Adipocyte (in vitro differentiated cells): ENCODE data around the gene IGFBP2.

ENCODE experiments used
- DNase-seq: peaks from one replicate; pipeline ENCODE4 v3.0.0-alpha.2; 2015; ENCODE audit warnings: low read depth
- H3K27me3 ChIP-seq: replicated peaks from 2 replicates; pipeline ENCODE4 v1.7.0; 2013; ENCODE audit warnings: mild to moderate bottlenecking, low read length, moderate library complexity; ENCODE audit not compliant: control insufficient read depth, insufficient read depth
- H3K36me3 ChIP-seq: 2 replicates; pipeline ENCODE4 v1.7.0; 2013; ENCODE audit warnings: low read length, mild to moderate bottlenecking, moderate library complexity; ENCODE audit not compliant: control insufficient read depth, insufficient read depth, severe bottlenecking
- H3K4me1 ChIP-seq: 2 replicates; pipeline ENCODE4 v1.7.0; 2013; ENCODE audit warnings: mild to moderate bottlenecking, low read length, moderate library complexity; ENCODE audit not compliant: control insufficient read depth, insufficient read depth
- H3K4me3 ChIP-seq: 2 replicates; pipeline ENCODE4 v1.7.0; 2013; ENCODE audit warnings: mild to moderate bottlenecking, low read length, moderate library complexity
- H3K9ac ChIP-seq: 2 replicates; pipeline ENCODE4 v1.7.0; 2013; ENCODE audit warnings: mild to moderate bottlenecking, low read length, moderate library complexity
- H3K9me3 ChIP-seq: 2 replicates; pipeline ENCODE4 v1.7.0; 2013; ENCODE audit warnings: mild to moderate bottlenecking, low read length, moderate library complexity; ENCODE audit not compliant: control insufficient read depth

IGFBP2 gene

GRCh38 chr2:216648105-216648504, 14.9 kb downstream of the IGFBP2 start:
- H3K9ac ChIP-seq, result no peak overlapping the region
- H3K4me1 ChIP-seq, result peaks cover 32% of the 10 kb centered on the region
- no peaks in the 10 kb centered on the region for H3K9me3 ChIP-seq
- no peaks in the 10 kb centered on the region for H3K36me3 ChIP-seq
- peaks cover 3% of the 10 kb centered on the region for H3K27me3 ChIP-seq
- DNase-seq, result peak; percentile 69
- H3K4me3 ChIP-seq, result no peak overlapping the region

- Histone ChIP-seq H3K36me3 (no peaks in the 10 kb centered on the region), H3K27me3 (no peaks in the 10 kb centered on the region), H3K4me3 (no peak overlapping the region), H3K4me1 (peaks cover 39% of the 10 kb centered on the region), H3K9ac (no peak overlapping the region), H3K9me3 (no peaks in the 10 kb centered on the region)
- DNase-seq, result no peak
These were observed 16.4 kb downstream of the IGFBP2 start for GRCh38 chr2:216649574-216649973.

- peaks cover 41% of the 10 kb centered on the region for H3K4me1 ChIP-seq
- H3K36me3 ChIP-seq, result no peaks in the 10 kb centered on the region
These were observed 17.5 kb downstream of the IGFBP2 start for GRCh38 chr2:216650626-216651257.

GRCh38 chr2:216651351-216651881, 18.2 kb downstream of the IGFBP2 start:
- no peak overlapping the region for H3K4me3 ChIP-seq
- no peaks in the 10 kb centered on the region for H3K27me3 ChIP-seq
- no peaks in the 10 kb centered on the region for H3K36me3 ChIP-seq
- H3K9me3 ChIP-seq, result no peaks in the 10 kb centered on the region
- no peak overlapping the region for H3K9ac ChIP-seq
- peak; percentile 95 for DNase-seq
- H3K4me1 ChIP-seq, result peaks cover 41% of the 10 kb centered on the region

More at GRCh38 chr2:216650626-216651257, 17.5 kb downstream of the IGFBP2 start:
- no peaks in the 10 kb centered on the region for H3K27me3 ChIP-seq
- no peak overlapping the region for H3K9ac ChIP-seq
- H3K9me3 ChIP-seq, result no peaks in the 10 kb centered on the region
- no peak for DNase-seq
- H3K4me3 ChIP-seq, result no peak overlapping the region

- Histone ChIP-seq H3K27me3 (peaks cover 5% of the 10 kb centered on the region), H3K4me3 (no peak overlapping the region), H3K9ac (peak overlapping the region; percentile 20), H3K4me1 (peaks cover 41% of the 10 kb centered on the region), H3K36me3 (no peaks in the 10 kb centered on the region), H3K9me3 (no peaks in the 10 kb centered on the region)
- DNase-seq, result no peak
These were observed 19.3 kb downstream of the IGFBP2 start for GRCh38 chr2:216652566-216652965.

GRCh38 chr2:216653093-216653799, 20.0 kb downstream of the IGFBP2 start:
- peak; percentile 54 for DNase-seq
- H3K27me3 ChIP-seq, result peaks cover 5% of the 10 kb centered on the region
- H3K9ac ChIP-seq, result peak overlapping the region; percentile 20
- H3K9me3 ChIP-seq, result no peaks in the 10 kb centered on the region
- H3K4me1 ChIP-seq, result peaks cover 38% of the 10 kb centered on the region
- H3K36me3 ChIP-seq, result no peaks in the 10 kb centered on the region
- H3K4me3 ChIP-seq, result no peak overlapping the region

- H3K27me3 ChIP-seq, result peaks cover 5% of the 10 kb centered on the region
- DNase-seq, result peak; percentile 78
- no peak overlapping the region for H3K9ac ChIP-seq
- H3K4me3 ChIP-seq, result no peak overlapping the region
- peaks cover 42% of the 10 kb centered on the region for H3K4me1 ChIP-seq
- no peaks in the 10 kb centered on the region for H3K36me3 ChIP-seq
- H3K9me3 ChIP-seq, result no peaks in the 10 kb centered on the region
These were observed 20.7 kb downstream of the IGFBP2 start for GRCh38 chr2:216653931-216654365.

GRCh38 chr2:216654528-216655052, 21.4 kb downstream of the IGFBP2 start:
- H3K9me3 ChIP-seq, result no peaks in the 10 kb centered on the region
- no peaks in the 10 kb centered on the region for H3K36me3 ChIP-seq
- H3K27me3 ChIP-seq, result peaks cover 5% of the 10 kb centered on the region
- no peak overlapping the region for H3K4me3 ChIP-seq
- H3K9ac ChIP-seq, result no peak overlapping the region
- DNase-seq, result peak; percentile 41
- H3K4me1 ChIP-seq, result peaks cover 43% of the 10 kb centered on the region

GRCh38 chr2:216657086-216657855, 24.1 kb downstream of the IGFBP2 start:
- H3K9me3 ChIP-seq, result no peaks in the 10 kb centered on the region
- peak; percentile 83 for DNase-seq
- peaks cover 30% of the 10 kb centered on the region for H3K4me1 ChIP-seq
- H3K27me3 ChIP-seq, result peaks cover 5% of the 10 kb centered on the region
- H3K4me3 ChIP-seq, result no peak overlapping the region
- no peak overlapping the region for H3K9ac ChIP-seq
- H3K36me3 ChIP-seq, result no peaks in the 10 kb centered on the region

- peak; percentile 59 for DNase-seq
- H3K9ac ChIP-seq, result no peak overlapping the region
- H3K9me3 ChIP-seq, result no peaks in the 10 kb centered on the region
- no peak overlapping the region for H3K4me3 ChIP-seq
- H3K36me3 ChIP-seq, result no peaks in the 10 kb centered on the region
- peaks cover 23% of the 10 kb centered on the region for H3K4me1 ChIP-seq
- H3K27me3 ChIP-seq, result peaks cover 5% of the 10 kb centered on the region
These were observed 24.8 kb downstream of the IGFBP2 start for GRCh38 chr2:216657980-216658379.

- H3K27me3 ChIP-seq, result peaks cover 5% of the 10 kb centered on the region
- no peak overlapping the region for H3K4me3 ChIP-seq
- no peaks in the 10 kb centered on the region for H3K36me3 ChIP-seq
- no peaks in the 10 kb centered on the region for H3K9me3 ChIP-seq
- no peak overlapping the region for H3K9ac ChIP-seq
- H3K4me1 ChIP-seq, result peaks cover 15% of the 10 kb centered on the region
- no peak for DNase-seq
These were observed 25.5 kb downstream of the IGFBP2 start for GRCh38 chr2:216658757-216659156.
